NCI-H526 (cell line): ENCODE data around the gene BSG.
A peak's percentile ranks its signal among the peaks of the same experiment; 100 is the strongest.

Experiments
- DNase-seq, 2 experiments: peaks; one replicate each; lab custom pipeline; 2025; lab: John Stamatoyannopoulos, UW

Gene BSG

DNA sequence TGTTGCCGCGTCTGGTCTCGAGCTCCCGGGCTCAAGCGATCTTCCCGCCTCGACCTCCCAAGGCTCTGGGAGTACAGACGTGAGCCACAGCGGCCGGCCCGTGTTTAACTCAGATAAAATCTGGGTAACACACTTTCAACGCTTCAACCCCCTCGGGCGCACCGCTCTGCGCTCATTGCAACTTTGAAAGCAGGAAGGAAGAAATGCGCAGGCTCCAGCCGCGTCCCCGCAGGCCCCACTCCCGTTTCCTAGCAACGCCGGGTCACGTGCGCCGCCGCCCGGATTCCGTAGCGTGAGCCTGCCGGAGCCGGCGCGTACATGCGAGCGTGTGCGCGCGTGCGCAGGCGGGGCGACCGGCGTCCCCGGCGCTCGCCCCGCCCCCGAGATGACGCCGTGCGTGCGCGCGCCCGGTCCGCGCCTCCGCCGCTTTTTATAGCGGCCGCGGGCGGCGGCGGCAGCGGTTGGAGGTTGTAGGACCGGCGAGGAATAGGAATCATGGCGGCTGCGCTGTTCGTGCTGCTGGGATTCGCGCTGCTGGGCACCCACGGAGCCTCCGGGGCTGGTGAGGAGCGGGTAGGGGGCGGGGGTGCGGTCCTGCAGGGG, at the start of gene BSG:
TSS of gene BSG (plus strand) at position 457 of the 603 bp plus-strand sequence. CDS start at position 496, 39 bp downstream.
- peak; percentile 81 to 97 for DNase-seq

DNA sequence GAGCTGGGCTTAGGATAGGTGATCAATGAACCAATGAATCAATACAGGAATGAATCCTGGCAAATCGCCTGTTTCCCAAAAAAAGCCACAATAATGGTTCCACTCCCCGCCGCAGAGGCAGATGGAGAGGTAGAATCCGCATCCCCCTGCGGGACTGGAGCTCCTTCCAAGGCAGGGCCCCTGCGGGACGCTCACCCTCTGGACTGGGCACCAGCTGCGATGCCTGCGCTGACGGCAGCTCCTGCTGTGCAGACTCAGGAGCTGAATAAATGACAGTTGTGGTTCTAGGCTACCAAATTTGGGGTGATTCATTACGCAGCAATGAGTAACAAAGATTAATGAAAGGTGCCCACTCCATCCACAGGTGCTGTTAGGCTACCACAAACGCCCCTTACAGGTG, 49.7 kb upstream of the BSG start:
- DNase-seq, result no peak

DNA sequence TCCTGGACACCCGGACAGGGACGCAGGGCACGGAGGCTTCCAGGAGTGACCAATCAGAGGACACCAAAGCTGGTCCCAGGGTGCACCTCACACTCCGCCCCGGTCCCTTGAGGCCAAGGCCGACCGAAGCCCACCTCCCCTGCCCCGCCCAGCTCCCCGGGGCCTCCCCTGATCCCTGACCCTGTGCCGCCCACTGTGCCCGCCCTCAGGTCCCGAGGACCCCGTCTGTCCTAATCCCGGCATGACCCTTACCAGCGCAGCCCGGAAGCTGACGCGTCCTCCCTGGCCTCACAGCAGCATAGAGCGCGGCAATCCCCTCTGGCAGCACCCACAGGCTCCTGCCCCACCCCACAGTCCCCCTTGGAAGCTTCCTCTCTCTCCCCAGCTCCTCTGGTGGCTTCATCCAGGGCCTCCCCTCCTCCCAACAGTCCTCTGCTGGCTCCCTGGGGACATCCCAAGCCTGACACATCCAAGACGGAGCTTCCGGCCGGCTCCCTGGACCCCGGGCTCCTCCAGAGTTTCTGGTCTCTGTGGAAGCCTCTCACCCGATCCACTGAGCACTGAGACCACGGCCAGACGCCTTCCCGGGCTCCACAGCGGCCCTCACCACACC, 48.2 kb upstream of the BSG start:
- DNase-seq, result peak in 1 of 2 experiments; percentile 63

DNA sequence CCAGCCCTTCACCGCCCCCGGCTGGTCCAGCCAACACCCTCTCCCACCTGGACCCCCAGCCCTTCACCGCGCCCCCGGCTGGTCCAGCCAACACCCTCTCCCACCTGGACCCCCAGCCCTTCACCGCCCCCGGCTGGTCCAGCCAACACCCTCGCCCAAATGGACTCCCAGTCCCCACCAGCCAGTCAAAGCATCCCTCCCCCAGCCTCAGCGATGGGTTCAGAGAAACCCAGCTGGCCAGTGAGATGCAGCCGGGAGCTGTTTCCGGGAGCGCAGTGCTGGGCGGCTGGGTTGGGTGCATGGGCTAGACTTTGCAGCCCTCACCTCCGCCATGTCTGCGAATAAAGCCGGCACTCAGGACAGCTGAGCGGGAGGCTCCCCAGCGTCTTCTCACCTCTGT, 47.4 kb upstream of the BSG start:
- DNase-seq, result peak in 1 of 2 experiments; percentile 27

DNA sequence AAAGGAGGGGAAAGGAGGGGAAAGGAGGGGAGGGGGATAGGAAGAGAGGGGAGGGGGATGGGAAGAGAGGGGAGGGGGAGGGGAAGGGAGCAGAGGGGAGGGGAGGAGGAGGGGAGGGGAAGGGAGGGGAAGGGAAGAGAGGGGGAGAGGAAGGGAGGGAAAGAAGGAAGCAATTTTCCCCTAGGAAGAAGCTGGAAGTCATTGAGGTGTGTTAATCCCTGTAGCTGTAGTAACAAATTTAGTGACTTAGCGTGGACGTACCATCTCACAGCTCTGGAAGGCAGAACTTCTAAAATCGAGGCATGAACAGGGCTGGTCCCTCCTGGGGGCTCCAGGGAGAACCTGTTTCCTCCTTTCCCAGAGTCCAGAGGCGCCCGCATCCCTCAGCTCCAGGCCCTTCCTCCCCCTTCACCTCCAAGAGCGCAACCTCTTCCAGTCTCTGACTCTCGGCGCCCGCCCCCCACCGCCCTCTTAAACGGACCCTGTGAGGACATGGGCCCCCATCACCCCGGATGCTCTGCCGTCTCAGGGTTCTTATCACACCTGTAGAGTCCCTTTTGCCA, 46.5 kb upstream of the BSG start:
- no peak for DNase-seq

DNA sequence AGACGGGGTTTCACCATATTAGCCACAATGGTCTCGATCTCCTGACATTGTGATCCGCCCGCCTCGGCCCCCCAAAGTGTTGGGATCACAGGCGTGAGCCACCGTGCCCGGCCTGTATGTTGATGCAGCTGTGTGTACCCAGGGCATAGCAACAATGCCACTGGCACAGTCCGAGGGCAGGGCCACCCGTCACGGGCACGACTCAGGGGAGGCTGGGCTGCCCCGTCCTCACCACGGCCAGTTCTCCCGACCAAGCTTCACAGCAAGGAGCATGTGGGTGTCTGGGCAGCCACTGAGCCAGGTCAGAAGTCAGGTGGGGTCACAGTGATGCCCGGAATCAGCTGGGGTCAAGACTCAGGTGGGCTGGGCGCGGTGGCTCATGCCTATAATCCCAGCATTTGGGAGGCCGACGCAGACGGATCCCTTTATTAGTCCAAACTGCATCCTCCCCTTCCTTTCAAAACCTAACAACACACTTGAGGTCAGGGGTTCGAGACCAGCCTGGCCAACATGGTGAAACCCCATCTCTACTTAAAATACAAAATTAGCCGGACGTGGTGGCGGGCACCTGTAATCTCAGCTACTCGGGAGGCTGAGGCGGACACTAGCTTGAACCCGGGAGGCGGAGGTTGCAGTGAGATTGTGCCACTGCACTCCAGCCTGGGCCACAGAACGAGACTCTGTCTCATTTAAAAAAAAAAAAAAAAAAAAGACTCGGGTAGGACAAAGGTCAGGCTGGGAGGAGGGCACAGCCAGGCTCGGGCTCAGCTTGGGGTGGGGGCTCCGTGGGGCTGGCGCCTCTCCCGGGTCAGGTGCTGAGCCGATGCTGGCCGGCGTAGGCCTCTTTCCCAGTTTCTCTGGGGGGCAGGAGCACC, 42.0 kb upstream of the BSG start:
- no peak for DNase-seq

DNA sequence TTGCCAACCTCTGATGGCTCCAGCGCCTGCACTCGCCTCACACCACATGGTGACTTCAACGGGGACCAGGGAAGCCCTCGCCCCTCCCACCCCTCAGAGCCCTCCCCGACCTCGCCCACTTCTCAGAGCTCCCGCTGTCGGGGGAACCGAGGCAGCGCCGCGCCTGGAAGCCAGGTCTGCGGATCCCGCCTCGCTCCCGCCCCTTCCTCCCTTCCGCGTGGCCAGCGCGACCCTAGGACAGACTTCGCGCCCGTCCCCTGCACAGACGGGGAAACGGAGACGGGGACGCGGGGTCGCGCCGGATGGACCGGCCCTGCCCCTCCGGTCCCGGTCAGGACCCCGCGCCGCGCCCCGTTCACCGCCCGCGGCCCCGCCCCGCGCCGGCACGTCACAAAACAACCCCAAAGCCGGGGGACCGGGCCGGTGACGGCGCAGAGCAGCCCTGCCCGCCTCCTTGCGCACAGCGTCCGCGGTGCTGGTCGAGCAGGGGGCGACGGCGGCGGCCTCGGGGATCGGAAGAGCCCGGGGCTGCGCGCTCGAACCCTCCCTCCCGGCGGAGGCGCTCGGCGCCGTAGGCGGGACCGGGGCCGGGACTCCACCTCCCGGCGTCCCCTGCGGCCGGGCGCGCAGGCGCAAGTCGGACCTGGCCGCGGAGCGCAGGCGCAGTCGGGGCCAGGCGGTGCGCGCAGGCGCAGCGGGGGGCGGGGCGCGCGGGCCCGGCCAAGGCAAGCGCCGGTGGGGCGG, 41.2 kb upstream of the BSG start:
- DNase-seq, result peak; percentile 43 to 89

DNA sequence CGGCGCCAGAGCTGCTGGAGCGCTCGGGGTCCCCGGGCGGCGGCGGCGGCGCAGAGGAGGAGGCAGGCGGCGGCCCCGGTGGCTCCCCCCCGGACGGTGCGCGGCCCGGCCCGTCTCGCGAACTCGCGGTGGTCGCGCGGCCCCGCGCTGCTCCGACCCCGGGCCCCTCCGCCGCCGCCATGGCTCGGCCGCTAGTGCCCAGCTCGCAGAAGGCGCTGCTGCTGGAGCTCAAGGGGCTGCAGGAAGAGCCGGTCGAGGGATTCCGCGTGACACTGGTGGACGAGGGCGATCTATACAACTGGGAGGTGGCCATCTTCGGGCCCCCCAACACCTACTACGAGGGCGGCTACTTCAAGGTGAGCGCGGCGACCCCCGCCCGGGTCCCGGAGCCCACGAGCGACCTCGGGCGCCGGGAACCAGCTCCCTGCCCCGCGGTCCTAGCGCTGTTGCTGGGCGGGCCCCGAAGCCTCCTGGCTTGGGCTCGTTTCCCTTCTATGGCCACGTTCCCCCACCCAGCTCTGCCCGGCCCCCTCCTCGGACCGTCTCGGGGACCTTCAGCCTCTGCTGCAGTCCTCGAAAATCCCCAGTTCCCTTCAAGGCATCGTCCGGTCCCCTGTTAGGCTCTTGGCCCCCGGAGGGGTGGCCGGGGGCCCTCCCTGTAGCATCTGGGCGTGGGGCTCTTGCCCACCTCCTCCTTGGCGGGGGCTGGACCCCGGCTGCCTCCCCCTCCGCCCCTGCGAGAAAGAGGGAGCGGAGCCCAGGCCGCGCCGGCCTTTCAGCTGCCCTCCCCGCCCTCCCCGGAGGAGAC, 40.4 kb upstream of the BSG start, which contains the start of gene CDC34:
TSS of gene CDC34 (plus strand) at position 8 of the 808 bp plus-strand sequence. CDS start at position 180, 172 bp downstream.
- DNase-seq, result peak in 1 of 2 experiments; percentile 60

DNA sequence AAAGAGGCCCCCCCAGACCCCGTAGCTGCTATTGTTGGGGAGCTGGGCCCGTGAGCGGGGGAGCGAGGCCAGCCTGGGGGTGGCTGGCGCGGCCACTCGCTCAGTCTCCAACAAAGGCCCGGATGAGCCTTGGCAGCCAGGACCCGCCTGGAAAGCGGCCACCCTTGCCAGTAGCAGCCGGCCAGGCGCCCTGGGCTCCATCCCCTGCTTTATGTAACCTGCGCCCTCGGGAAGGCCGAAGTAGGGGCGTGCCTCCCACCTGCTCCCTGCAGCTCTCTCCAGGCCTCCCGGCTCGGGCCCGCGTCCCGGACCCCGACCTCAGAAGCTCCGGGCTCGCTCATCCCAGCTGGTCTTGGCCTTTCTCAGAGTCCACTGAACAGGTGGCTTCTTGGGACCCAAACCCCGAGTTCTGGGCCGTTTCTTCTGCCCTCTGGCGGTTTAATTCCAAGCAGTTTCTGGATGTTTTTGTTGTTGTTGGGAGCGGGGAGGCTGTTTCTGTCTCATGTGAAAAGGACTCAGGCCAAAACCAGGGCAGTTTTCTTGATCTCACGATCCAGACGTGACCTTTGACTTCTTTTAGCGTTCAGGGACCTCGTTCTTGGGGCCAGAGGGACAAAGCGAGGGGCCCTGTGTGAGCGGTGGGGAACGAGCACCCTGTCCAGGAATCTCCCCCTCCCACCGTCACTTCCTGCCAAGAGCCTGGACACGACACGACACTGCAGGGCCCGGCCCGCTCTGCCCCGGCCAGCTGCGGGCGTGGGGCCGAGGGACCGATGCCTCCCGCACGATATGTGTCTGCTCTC, 39.6 kb upstream of the BSG start:
- DNase-seq, result peak in 1 of 2 experiments; percentile 61

DNA sequence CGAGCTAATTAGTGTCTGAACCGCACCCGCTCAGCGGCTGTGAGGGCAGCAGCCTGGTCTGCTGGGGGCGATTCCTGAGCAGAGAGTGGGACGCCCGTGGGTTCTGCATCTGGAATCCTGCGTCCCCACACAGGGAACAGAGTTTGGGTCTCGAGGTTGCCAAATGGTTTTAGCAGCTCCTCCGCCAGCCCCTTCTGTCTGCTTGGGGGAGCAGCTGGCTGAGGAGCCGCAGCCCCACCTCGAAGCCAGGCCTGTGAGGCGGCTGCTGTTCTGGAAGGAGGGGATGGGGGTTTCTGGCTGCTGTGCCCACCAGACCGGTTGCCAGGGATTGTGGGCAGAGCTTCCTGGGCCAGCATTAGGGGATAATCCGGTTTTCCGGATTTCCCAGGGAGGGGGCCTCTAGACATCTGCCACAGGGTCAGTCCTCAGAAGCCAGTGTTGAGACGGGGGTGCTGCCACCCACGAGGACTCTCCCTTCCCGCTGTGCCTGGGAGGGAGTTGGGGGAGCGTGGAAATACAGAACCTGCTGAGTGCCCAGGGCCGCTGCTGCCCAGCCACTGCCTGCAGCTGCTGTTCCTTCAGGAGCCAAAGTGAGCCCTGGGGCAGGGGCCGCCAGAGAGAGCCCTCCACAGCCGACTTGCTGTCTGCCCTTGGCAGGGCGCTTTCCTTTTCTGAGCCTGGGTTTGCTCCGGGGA, 38.9 kb upstream of the BSG start:
- no peak for DNase-seq

DNA sequence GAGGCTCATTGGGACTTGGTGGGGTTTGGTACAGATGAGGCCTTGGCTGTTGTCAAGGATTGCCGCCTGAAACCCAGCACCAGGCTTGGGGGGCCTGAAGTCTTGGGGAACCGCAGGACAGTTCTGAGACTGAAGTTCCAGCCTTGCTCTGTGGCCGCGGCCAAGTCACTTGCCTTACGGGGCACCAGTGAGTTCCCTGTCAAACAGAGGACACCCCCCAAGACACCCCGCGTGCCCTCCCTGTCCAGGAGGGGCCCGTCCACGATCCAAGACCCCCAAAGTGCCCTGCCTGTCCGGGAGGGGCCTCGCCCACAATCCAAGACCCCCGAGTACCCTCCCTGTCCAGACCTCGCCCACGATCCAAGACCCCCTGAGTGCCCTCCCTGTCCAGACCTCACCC, 38.3 kb upstream of the BSG start:
- no peak for DNase-seq

DNA sequence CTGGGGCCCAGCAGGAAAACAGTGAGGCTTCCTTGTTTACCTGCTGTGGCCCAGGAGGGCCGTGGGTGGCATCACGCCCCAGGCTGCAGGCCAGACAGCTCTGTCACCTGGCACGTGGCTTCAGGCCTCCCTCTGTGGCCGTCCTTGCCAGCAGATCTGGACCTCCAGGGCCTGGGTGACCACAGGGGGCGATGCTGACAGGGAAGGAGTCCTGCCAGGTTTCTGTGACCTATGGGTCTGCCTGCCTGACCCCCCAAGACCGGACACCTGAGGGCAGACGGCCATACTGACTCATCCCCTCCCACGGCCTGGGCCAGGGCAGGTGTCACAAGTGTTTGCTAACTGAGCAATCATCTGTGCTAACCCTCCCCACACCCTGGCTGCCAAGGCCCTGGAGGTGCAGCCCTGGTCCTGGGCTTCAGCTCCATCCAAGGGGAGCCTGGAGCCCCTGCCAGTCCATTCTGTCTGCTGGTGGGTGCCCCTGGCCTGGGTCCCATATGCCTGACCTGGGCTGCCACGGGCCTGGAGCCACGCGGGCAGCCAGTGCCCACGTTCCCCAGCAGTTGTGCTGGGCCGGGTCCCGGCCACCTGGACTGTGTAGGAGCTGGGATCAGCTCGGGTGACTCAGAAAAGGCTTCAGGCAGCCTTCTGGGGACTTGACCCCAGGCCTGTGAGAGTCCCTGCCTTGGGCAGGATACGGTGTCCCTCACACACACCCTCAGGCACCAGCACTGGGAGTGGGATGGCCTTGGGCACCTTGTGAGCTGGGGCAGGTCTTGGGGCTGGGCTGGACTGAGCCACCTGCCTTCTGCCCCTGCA, 37.2 kb upstream of the BSG start:
- DNase-seq, result no peak

DNA sequence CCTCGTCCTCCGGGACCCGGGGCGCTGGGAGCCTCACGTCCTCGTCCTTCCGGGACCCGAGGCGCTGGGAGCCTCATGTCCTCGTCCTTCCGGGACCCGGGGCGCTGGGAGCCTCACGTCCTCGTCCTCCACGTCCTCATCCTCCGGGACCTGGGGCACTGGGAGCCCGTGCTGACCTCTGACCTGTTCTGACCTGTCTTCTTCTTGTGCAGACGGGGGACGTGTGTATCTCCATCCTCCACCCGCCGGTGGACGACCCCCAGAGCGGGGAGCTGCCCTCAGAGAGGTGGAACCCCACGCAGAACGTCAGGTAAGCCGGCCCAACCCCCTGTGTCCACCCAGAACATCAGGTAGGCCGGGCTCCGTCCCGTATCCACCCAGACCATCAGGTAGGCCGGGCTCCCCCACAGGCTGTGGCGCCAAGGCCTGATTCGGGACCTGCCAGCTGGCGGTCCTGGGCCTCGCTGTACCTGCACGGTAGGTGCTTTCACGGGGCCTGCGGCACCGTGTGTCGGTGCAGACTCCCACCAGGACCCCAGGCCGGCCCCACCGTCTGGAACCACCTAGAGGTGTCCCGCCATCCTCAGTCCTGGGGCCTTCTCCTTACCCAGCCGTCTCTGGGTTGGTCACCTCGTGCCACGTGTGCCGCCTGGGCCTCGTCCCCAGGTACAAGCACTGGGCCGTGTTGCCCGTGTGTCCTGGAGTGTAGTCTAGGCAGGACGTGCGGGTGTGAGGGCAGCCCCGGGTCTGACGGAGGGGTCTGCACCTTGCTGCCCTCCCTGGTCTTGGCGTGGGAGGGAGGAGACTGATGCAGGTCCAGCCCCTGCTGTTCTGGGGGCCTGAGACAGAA, 36.1 kb upstream of the BSG start:
- DNase-seq, result no peak

DNA sequence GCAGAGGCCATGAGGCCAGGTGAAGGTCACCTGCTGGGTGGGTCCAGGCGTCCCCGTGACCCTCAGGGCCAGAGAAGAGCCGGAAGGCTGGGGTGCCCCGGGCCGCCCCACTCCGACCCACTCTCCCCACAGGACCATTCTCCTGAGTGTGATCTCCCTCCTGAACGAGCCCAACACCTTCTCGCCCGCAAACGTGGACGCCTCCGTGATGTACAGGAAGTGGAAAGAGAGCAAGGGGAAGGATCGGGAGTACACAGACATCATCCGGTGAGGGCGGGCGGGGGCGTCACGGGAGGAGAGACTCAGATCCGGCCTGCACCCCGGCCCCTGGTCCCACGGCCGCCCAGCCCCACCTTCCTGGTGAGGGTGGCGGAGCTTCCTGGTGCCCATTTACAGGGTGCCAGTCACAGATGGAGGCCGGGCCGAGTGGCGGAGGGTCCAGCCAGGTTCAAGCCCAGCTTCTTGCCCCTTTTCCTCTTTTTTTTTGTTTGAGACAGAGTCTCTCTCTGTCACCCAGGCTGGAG, 35.5 kb upstream of the BSG start:
- DNase-seq, result no peak

DNA sequence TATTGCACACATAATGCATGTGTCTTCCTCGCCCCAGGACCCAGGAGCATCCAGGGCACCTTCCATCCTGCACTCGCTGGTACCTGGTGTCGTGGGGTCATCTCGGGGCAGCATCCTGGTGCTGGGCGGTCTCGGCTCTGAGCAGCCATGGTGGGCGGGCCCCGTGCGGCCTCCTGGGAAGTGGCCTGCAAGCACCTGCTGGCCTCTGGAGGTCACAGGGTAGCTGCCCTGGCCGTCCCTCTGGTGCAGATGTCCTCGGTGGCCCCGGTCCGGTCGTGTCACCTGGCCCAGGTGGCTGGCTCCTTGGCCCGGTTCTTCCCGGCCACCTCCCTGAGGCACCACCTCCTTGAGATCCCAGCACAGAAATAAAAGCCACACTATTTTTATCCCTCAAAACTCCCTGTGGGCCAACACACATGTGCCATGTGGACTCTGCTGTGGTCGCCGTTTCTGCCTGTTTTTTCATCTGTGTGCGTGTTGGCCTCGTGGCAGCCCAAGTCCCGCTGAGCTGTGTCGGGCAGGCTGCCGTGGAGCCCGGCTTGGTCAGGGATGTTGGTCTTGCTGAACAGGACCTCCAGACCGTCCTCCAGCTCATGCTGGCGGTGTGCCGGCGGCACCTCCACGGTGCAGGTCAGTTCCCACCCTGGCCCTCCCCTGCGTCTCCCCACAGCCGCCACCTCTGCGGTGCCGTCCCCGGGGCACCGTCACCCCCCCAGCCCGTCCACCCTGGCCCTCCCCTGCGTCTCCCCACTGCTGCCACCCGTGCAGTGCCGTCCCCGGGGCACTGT, 33.6 kb upstream of the BSG start:
- no peak for DNase-seq

DNA sequence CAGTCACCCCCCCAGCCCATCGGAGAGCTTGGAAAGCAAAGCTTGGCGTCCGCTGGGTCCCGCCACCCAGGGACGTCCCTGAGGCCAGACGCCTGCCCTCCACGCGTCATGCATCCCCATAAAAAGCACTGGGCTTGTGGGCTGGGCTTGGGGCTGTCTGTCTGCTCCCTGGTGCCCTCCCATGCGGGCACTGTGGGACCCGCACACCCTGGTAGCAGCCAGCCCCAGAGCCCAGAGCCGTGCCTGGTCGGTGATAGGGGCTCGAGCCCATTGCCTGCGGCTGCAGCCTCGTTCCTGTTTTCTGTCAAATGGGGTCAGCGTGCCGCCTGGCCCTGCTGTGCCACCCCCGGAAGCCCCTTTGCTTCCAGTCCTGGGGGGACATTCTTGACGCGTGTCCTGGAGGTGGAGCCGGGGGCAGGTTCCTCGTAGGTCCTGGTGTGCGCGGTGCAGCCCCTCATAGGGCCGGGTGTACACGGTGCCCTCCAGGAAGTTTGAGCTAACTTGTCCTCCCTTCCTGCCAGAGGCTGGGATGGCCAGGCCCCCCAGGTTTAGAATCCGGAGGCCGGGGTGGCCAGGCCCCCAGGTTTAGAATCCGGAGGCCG, 32.9 kb upstream of the BSG start:
- no peak for DNase-seq
